Measurements from ENCODE around the gene DCDC2C. TPM values are rescaled to one million over a fixed set of nuclear protein-coding genes. Genes with fewer than 3 reads are reported as not detected.

The DCDC2C gene
- polyA plus RNA-seq, 1 donor from 2014 or later: not detected

GRCh38 chr2:3847397-3848052, 144.2 kb downstream of the DCDC2C start:
- Histone ChIP-seq H3K27me3 (ENCODE audit: insufficient read depth, low read depth, low read length) (no peaks in the 10 kb centered on the region), H3K9me2 (ENCODE audit: insufficient read depth, low read length) (no peaks in the 10 kb centered on the region), H2AFZ (ENCODE audit: low read depth, low read length) (no peak overlapping the region), H3K9me3 (ENCODE audit: low read length) (no peaks in the 10 kb centered on the region), H4K20me1 (ENCODE audit: insufficient read depth) (no peaks in the 10 kb centered on the region), H3F3A (ENCODE audit: insufficient read depth, low read length, poor library complexity, severe bottlenecking) (no peaks in the 10 kb centered on the region), H3K4me3 (ENCODE audit: low read length) (no peak overlapping the region), H3K27ac (ENCODE audit: low read length) (no peak overlapping the region), H3K9ac (ENCODE audit: low read length) (no peak overlapping the region), H3K79me2 (replicated peaks; ENCODE audit: insufficient read depth, low read length) (no peaks in the 10 kb centered on the region), H3K4me2 (ENCODE audit: low read length) (no peak overlapping the region), H3K36me3 (ENCODE audit: insufficient read depth, low read length) (no peaks in the 10 kb centered on the region)
- TF ChIP-seq POLR2AphosphoS5 (IDR thresholded peaks at IDR 0.05) (no peak), CTCF (IDR thresholded peaks at IDR 0.05; ENCODE audit: poor library complexity, severe bottlenecking) (no peak), EP300 (conservative IDR thresholded peaks at IDR 0.05; ENCODE audit: poor library complexity, severe bottlenecking) (no peak), SMC3 (conservative IDR thresholded peaks at IDR 0.05; ENCODE audit: poor library complexity) (no peak), REST (IDR thresholded peaks at IDR 0.05; ENCODE audit: borderline replicate concordance) (no peak), MXI1 (conservative IDR thresholded peaks at IDR 0.05; ENCODE audit: poor library complexity, severe bottlenecking) (no peak), TAF1 (IDR thresholded peaks at IDR 0.05; ENCODE audit: low read depth) (no peak), RAD21 (conservative IDR thresholded peaks at IDR 0.05) (no peak), EZH2 (IDR thresholded peaks at IDR 0.05; ENCODE audit: borderline replicate concordance, insufficient read depth, low read length, poor library complexity, severe bottlenecking) (no peak)

GRCh38 chr2:3848776-3849175, 145.4 kb downstream of the DCDC2C start:
- Histone ChIP-seq H3K9ac (ENCODE audit: low read length) (no peak overlapping the region), H3K27ac (ENCODE audit: low read length) (no peak overlapping the region), H4K20me1 (ENCODE audit: insufficient read depth) (no peaks in the 10 kb centered on the region), H3K4me2 (ENCODE audit: low read length) (no peak overlapping the region), H3K36me3 (ENCODE audit: insufficient read depth, low read length) (no peaks in the 10 kb centered on the region), H3K27me3 (ENCODE audit: insufficient read depth, low read depth, low read length) (no peaks in the 10 kb centered on the region), H3F3A (ENCODE audit: insufficient read depth, low read length, poor library complexity, severe bottlenecking) (no peaks in the 10 kb centered on the region), H3K9me3 (ENCODE audit: low read length) (no peaks in the 10 kb centered on the region), H3K4me3 (ENCODE audit: low read length) (no peak overlapping the region), H3K79me2 (replicated peaks; ENCODE audit: insufficient read depth, low read length) (no peaks in the 10 kb centered on the region), H3K9me2 (ENCODE audit: insufficient read depth, low read length) (no peaks in the 10 kb centered on the region), H2AFZ (ENCODE audit: low read depth, low read length) (no peak overlapping the region)
- TF ChIP-seq REST (IDR thresholded peaks at IDR 0.05; ENCODE audit: borderline replicate concordance): no peak
- TF ChIP-seq SMC3 (conservative IDR thresholded peaks at IDR 0.05; ENCODE audit: poor library complexity): no peak
- no peak for TF ChIP-seq MXI1 (conservative IDR thresholded peaks at IDR 0.05; ENCODE audit: poor library complexity, severe bottlenecking)
- no peak for TF ChIP-seq EZH2 (IDR thresholded peaks at IDR 0.05; ENCODE audit: borderline replicate concordance, insufficient read depth, low read length, poor library complexity, severe bottlenecking)
- TF ChIP-seq EP300 (conservative IDR thresholded peaks at IDR 0.05; ENCODE audit: poor library complexity, severe bottlenecking): no peak
- TF ChIP-seq TAF1 (IDR thresholded peaks at IDR 0.05; ENCODE audit: low read depth): no peak
- no peak for TF ChIP-seq CTCF (IDR thresholded peaks at IDR 0.05; ENCODE audit: poor library complexity, severe bottlenecking)
- TF ChIP-seq RAD21 (conservative IDR thresholded peaks at IDR 0.05): no peak
- no peak for TF ChIP-seq POLR2AphosphoS5 (IDR thresholded peaks at IDR 0.05)
